Measurements from ENCODE around the gene HOXD8.

HOXD8 gene

DNA sequence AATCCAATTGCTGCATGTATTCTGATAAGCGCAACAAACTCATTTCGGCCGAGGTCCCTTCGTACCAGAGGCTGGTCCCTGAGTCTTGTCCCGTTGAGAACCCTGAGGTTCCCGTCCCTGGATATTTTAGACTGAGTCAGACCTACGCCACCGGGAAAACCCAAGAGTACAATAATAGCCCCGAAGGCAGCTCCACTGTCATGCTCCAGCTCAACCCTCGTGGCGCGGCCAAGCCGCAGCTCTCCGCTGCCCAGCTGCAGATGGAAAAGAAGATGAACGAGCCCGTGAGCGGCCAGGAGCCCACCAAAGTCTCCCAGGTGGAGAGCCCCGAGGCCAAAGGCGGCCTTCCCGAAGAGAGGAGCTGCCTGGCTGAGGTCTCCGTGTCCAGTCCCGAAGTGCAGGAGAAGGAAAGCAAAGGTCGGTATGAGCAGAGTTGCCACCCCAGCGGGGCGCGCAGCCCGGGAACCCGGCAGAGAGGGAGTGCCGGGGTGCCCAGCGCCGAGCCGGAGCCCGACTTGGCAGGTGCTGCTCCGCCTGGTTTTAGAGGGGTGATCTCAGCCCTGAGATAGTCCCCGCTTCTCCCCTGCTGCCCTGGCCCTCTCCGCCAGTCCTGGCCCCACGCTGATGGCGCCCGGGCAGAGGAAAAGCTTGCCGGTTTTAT lies 12.2 kb upstream of the HOXD8 start:
- no peak for DNase-seq

DNA sequence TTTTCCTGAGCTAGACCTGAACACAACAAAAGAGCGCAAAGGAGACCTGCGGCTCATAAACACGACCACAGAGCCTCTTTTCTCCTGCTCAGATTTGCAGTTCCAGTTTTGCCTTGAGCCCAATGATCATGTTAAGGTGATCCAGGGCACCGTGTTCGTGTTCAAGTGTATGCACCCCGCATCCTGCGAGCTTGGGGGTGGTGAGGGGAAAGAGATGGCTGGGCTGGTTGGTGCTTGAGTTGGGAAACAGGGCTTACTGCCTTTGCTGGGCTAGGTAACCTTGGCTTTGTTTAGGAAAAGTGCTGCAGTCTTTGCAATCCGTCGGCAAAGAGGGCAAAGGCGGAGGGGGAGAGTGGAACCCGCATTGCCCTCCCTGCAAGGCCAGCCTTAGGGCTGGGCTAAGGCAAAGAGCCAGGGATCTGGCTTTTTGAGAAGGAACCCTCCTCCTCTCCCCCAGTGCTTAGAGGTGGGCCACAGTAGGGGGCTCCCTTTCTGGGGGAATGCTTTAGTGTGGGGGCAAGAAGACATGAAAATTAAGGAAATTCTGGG lies 11.6 kb upstream of the HOXD8 start:
- no peak for DNase-seq

DNA sequence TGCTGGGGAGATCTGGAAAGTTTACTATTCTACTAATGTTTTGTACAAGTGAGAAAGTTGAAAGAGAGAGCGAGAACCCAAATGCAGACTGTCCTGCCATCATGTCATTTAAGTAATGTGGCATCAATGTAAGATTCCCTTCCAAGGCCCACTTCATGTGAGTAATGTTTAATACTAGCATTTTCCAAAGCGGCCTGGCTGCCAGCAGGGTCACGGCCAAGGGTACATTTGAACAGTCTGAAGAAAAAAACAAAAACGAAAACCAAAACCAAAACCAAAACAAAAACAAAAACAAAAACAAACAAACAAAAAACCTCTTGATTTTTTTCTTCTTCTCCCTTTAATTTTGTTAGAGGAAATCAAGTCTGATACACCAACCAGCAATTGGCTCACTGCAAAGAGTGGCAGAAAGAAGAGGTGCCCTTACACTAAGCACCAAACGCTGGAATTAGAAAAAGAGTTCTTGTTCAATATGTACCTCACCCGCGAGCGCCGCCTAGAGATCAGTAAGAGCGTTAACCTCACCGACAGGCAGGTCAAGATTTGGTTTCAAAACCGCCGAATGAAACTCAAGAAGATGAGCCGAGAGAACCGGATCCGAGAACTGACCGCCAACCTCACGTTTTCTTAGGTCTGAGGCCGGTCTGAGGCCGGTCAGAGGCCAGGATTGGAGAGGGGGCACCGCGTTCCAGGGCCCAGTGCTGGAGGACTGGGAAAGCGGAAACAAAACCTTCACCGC lies 10.7 kb upstream of the HOXD8 start:
- no peak for DNase-seq

DNA sequence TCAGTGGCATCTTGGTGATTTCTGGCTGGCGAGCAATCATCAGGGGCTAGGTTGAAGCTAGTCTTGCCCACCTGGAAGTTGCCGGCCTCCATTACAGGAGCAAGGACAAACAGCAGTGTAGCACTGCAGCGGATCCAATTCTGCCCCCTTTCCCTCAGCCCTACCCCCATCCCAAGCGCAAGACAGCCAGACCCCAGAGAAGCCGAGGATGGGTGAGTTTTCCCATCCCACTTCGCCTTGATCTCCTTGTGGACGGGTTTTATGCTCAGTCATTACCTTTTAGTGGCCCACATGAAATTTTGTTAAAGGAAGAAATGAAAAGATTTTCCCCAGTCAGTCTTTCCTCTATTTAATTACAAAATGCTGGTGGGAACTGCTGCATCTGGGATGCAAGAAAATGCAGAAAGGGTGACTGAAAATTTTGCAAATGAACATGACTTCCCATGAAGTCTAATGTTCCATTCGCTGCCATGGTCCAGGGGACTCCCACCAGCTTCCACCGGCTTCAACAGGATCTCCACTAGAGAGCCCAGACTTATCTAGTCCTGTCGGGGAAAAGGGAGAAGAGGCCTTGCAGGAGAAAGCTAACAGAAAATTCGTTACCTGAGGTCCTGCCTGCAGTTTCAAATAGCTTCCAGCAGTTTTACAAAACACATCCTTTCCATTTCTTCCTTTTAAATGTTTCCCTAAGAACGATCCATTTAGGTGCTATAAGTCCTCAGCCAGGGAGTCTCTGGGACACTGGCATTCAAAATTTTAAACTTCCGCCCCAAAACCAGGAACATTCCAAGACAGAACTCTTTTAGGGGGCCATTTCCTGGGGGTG lies 8.9 kb upstream of the HOXD8 start:
- DNase-seq, result no peak

DNA sequence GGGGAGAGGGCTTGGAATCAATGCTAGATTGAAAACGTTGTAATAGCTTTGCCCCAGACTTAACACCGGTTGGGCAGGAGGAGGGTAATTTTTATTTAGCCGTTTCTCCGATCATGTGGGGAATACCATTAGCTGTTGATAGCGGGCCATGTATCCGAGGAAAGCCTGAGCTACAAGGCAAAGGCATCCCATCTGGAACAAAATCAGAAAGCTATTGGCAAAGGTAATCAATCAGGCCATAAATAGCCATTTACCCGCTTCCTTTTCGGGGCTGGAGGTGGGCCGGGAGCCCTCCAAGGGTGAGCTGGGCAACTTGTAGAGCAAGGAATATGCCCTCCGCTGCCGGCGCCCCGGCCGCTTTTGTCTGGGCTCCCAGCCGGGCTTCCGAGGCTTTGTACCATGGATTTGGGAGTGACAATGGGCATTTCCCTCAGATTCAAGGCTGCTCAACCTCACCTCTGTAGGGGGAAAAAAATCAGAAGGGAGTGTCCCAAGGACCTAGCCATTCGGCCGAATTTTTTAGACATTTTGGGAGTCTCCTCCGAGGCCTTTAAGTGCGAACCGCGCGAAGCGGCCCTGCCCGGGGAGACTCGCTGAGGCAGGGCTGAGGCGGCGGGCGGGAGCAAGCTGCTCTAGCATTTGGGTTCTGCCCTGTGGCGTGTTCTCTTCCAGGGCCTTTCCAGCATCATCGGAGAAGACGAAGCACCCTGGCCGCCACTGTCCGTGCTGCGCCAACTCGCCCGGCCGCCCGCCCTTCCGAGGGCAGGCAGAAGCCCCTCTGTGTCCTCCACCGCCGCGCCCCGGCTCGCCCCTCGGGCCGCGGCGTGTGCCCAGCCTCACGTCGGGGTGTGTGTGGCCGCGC lies 8.1 kb upstream of the HOXD8 start:
- DNase-seq, result peak; percentile 75

DNA sequence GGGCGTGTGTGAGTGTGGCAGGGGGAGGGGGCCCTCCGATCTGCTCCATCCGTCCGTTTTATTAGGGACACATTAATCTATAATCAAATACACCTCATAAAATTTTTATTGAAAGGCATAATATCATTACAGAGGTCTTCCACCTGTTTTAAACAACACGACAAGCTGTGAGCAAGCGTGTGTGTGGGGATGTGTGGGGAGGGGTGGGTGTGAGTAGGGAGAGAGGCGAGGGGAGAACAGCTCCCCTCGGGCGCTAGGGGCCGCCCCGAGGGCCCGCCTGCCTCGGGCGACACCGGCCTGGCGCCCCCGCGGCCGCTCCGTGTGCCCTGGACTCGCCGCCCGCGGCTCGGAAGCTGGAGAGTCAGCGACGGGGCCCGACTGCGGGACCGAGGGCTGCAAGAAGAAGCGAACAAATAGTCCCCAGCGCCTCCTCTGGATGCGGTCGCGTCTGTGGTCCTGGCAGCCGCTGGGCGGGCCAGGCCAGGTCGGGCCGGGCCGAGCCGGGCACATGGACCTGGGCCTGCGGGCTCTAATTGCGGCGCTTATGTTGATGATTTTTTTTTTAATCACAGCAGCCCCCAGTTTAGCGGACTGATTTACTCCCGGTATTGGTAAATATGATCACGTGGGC lies 7.3 kb upstream of the HOXD8 start:
- DNase-seq, result peak; percentile 92

DNA sequence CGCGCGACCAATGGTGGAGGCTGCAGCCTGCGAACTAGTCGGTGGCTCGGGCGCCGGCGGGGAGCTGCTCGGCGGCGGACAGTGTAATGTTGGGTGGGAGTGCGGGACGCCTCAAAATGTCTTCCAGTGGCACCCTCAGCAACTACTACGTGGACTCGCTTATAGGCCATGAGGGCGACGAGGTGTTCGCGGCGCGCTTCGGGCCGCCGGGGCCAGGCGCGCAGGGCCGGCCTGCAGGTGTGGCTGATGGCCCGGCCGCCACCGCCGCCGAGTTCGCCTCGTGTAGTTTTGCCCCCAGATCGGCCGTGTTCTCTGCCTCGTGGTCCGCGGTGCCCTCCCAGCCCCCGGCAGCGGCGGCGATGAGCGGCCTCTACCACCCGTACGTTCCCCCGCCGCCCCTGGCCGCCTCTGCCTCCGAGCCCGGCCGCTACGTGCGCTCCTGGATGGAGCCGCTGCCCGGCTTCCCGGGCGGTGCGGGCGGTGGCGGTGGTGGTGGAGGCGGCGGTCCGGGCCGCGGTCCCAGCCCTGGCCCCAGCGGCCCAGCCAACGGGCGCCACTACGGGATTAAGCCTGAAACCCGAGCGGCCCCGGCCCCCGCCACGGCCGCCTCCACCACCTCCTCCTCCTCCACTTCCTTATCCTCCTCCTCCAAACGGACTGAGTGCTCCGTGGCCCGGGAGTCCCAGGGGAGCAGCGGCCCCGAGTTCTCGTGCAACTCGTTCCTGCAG lies 6.7 kb upstream of the HOXD8 start, which contains the start of gene HOXD9:
Gene HOXD9 (plus strand): TSS at position 37 of the 728 bp plus-strand sequence. CDS start 50 bp downstream, at position 87.
- DNase-seq, result no peak

DNA sequence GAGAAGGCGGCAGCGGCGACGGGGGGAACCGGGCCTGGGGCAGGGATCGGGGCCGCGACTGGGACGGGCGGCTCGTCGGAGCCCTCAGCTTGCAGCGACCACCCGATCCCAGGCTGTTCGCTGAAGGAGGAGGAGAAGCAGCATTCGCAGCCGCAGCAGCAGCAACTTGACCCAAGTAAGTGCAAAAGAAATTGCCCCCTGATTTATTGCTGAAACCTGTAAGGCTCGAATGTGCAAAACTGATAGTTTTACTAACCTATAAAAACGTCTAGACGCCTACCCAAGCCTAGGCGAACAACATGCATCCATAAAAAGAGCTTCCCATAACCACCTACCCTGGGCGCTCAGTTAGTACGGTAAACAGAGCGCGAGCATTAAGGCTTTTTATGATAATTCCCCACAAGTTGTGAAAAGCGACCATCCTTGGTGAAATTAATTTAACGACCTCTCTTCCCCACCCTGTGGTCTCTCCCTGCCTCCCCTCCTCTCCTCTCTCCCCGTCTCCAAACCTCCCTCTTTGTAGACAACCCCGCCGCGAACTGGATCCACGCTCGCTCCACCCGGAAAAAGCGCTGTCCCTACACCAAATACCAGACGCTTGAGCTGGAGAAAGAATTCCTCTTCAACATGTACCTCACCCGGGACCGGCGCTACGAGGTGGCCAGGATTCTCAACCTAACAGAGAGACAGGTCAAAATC lies 5.9 kb upstream of the HOXD8 start:
- no peak for DNase-seq

DNA sequence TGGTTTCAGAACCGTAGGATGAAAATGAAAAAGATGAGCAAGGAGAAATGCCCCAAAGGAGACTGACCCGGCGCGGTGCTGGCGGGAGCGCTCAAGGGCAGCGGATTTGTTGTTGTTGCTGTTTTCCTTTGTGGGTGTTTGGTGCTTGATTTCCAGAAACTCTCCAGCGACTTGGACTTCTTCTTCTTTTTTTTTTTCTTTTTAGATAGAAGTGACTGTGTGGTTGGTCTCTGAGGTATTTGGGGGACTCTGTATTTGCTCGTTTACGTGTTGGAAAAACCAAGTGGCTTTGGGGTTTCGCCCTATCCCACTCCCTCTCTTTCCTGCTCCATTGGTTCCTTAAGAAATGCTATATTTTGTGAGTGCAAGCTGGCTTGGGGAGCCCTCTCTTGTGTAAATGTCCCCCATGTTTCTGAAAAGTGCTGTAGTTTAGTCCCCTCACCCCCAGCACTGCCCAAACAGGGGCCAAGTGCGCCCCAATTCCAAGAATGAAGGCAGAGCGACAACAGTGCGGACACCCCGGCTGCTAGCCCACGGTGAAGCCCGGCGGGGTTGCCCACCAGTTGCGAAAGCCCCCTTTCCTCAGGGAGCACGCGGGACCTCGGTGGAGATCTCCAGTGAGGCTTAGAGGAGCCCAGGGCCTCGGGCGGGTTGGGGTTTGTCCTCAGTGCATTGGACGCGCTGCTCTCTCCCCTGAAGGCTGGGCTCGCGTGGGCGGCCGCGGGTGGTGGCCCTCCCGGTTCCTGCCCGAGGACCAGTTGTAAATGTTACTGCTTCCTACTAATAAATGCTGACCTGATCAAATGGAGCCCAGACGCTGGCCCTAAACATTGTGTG lies 5.2 kb upstream of the HOXD8 start:
- DNase-seq, result no peak

DNA sequence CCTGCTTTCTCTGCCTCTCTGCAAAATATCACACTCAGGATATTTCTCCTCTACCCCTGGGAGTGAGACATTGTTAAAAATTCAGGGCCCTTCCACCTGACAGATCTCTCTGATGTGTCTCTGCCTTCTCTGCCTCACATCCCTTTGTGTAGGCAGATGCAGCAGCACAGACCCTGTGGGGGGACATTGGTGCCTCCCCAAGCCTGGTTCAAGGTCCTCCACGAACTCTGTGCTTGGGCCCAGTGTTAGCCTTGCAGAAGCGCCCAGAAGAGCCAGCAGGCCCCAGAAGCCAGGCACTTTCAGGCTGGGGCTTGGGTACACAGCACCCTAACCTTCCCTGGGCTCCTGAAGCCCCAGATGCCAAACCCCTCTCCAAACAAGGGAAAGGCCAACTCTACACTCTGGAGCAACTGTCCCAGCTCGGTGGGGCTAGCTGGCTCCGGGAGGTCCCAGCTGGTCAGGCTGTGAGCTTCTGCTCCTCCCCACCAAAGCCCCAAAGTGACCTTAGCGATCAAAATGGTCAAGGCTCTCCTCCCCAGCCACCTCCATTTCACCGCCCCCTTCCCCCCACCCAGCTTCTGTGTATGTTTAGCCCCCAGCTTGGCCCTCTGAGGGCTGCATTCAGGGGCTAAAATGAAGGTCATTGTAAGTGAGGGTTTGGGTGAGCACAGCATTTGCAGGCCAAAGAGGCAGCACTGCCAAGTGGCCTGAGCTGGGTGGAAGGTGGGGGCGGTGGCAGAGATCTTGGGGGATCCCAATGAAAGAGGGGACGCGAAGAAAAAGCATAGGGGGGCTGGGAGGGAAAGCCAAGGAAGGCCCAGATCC lies 4.3 kb upstream of the HOXD8 start:
- DNase-seq, result no peak

DNA sequence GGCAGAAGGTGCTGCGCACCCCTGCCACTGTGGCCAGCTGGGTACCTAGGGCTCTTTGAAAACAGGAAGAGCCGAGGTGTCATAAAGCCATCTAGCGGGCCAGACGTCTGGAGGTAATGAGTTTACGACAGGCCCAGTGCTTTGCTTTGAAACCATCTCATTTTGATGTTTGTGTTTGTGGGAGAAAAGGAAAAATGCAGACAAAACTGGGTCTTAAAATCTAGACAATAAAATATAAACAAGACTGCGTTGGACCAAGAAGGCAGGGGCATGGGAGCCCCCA lies 3.8 kb upstream of the HOXD8 start:
- no peak for DNase-seq

DNA sequence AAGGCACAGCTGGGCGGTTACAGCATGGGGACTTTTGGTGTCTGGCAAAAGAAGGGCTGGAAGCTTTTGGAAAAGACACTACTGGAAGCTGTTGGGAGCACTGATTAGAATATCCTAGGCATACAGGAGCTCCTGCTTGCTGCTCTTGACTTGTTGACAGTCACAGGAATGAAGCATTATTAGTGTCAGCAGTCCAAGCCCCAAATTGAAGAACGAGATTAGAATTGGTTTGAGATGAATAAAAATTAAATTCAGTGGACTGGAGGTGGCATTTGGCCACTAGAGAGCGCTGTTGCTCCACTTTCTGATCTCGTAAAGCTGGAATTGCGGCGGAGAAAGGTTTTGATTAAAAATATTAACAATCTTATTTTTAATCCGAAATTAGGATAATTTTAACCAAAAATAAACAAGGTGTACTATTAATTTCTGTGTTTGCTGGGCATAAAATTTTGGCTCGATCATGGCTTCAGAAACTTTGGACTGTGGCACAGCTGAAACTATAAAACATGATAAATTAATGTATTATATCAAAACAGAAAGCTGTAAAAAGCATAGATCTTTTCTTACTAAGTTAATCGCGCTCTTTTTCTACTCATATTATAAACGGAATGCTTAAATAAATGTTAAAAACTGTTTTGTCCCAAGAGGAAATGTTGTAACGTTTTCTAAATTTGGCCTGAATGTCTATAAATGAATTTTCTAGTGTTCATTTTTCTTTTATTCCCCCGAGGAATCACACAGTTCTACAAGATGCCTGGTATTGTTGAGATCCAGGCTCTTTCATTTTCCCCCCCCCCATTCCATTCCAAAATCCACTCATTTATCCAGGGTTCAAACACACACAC lies 2.4 kb upstream of the HOXD8 start:
- DNase-seq, result peak; percentile 85

DNA sequence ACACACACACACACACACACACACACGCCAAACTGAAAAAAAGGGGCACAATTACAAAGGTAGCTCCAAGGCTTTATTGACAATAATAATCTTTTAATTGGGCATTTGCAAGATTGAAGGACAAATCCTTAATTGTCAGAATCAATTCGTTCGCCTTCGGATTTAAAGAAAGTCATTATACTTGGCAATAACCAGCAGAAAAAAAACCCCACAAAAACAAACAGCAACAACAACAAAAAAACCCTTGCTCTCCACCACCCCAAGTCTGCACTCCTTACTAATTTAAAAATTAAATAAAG lies 1.8 kb upstream of the HOXD8 start:
- DNase-seq, result no peak

DNA sequence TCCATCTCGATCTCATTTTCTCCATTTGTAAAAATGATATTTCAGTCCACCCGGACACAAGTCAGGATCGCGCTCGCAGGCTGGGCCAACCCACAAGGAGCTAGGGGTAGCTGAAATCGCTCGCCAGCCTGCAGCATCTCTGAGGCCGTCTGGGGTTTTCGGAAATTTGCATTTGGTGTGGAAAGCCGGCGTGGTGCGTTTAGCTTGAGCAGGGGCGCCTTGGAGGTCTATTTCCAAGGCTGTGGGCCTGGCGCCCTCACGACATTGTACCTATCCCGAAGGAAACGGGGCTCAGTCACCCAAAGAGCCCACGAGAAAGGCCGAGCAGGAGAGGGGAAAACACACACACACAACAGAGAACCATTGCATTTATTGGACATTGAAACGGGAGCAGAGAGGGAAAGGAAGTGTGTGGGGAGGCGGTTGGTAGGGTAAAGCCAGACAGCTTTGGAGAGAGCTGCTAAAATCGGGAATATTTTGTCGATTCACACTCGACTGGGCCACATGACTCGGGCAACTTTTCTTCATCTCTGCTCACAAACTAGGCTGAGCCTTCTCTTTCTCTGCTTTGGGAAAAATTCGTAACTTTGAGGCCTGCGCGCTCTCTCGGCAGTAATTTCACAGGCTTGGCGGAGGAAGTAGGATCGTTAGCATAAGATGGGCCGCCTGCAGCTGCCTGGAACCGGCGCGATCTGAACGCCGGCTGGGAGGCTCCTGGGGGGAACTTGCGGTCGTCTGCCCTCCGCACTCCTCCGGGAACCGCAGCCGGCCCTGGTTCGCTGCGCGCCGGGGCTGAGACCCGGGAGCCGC lies 1.1 kb upstream of the HOXD8 start:
- peak; percentile 80 for DNase-seq

DNA sequence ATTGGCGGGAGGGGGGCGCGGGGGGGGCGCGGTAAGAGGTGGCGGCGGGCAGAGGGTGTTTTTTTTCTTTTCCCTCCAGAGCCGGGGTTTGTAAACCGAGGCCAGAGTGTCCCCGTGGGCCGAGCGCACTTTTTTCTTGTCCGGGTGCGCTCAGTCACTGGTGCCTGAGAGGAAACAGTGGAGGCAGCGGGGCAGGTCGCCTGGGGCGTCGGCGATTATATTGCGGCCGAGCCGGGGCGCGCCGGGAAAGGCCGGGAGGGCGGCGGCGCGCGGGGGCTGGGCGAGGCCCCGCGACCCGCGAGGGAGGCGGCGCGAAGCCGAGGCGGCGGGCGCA lies 275 bp downstream of the HOXD8 start:
- no peak for DNase-seq

DNA sequence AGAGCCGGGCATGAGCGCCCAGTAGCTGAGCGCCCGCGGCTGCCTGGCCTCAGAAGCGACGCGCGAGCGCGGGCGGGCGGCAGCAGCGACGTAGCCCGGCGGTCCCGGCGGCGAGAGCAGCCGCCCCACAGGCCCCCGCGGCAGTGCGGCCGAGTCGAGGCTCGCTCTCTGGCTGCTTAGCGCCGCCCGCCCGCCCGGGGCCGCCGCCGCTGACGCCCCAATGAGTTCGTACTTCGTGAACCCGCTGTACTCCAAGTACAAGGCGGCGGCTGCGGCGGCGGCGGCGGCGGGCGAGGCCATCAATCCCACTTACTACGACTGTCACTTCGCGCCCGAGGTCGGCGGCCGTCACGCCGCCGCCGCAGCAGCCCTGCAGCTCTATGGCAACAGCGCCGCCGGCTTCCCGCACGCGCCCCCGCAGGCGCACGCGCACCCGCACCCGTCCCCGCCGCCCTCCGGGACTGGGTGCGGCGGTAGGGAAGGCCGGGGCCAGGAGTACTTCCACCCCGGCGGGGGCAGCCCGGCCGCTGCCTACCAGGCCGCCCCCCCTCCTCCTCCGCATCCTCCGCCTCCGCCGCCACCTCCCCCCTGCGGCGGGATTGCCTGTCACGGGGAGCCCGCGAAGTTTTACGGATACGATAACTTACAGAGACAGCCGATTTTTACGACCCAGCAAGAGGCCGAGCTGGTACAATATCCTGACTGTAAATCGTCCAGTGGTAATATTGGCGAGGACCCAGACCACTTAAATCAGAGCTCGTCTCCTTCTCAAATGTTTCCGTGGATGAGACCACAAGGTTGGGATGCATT lies 847 bp downstream of the HOXD8 start:
- peak; percentile 68 for DNase-seq
